Memory B cell (primary cell): ENCODE results near the gene ENPP1.

Experiments used
- ATAC-seq: fragments of 150-1000 bp; cut with Tn5 transposase; 2 replicates; pipeline ENCODE4 v1.10.0; 2021; ENCODE audit warnings: low read depth, mild to moderate bottlenecking, moderate library complexity
- DNase-seq, 2 donors: peaks; one replicate each; pipeline ENCODE4 v3.0.0; 2022; ENCODE audit warnings: low spot score in 2 of 2
- H3K27ac Mint-ChIP-seq: one replicate; pipeline ENCODE4 v1.8.0; 2022; ENCODE audit warnings: mild to moderate bottlenecking, moderate library complexity, mixed read lengths
- H3K27me3 Mint-ChIP-seq: one replicate; pipeline ENCODE4 v1.8.0; 2022; ENCODE audit warnings: mixed read lengths
- H3K36me3 Mint-ChIP-seq: one replicate; pipeline ENCODE4 v1.8.0; 2022; ENCODE audit warnings: mild to moderate bottlenecking, mixed read lengths
- H3K4me1 Mint-ChIP-seq: one replicate; pipeline ENCODE4 v1.8.0; 2022; ENCODE audit warnings: mixed read lengths
- H3K4me3 Mint-ChIP-seq: one replicate; pipeline ENCODE4 v1.8.0; 2022; ENCODE audit warnings: mild to moderate bottlenecking, moderate library complexity, mixed read lengths
- H3K9me3 Mint-ChIP-seq: one replicate; pipeline ENCODE4 v1.8.0; 2022; ENCODE audit warnings: mixed read lengths

The ENPP1 gene

DNA sequence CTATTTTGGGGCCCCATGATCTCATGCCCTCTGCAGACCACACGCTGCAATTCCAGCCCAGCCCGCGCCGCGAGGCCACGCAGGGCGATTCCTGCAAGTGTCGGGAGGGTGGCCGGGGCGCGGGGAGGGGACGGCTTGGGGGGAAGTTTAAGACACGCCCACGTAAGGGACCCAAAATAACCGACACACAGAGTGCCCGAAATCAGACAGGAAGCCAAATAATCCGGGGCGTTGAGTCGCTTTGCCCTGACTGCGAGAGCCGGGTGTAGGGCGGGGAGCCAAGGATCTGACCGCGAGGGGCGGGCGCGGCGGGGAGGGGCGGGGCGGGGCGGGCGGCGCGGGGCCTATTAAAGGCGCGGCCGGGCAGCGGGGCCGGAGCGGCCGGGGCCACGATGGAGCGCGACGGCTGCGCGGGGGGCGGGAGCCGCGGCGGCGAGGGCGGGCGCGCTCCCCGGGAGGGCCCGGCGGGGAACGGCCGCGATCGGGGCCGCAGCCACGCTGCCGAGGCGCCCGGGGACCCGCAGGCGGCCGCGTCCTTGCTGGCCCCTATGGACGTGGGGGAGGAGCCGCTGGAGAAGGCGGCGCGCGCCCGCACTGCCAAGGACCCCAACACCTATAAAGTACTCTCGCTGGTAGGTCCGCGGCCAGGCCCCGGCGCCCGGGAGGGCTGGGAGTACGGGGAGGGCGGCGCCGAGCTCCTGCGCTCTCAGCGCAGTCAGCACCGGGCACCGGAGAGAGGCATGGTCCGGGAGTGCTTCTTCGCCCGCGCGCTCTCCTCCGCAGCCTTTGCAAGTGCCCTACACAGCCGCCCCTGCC, at the start of gene ENPP1:
TSS of gene ENPP1 (plus strand) at position 377 of the 816 bp plus-strand sequence. CDS start at position 393, 16 bp downstream.
- no peak within 1 kb of the TSS for H3K27ac Mint-ChIP-seq
- H3K4me1 Mint-ChIP-seq: peaks cover 13% of the 10 kb centered on the region
- peaks cover 8% of the 10 kb centered on the region for H3K27me3 Mint-ChIP-seq
- ATAC-seq (peak; percentile 74), DNase-seq (peak; percentile 14 to 52)
- no peaks in the 10 kb centered on the region for H3K36me3 Mint-ChIP-seq
- H3K4me3 Mint-ChIP-seq: peak within 1 kb of the TSS; percentile 92
- H3K9me3 Mint-ChIP-seq: no peaks in the 10 kb centered on the region

DNA sequence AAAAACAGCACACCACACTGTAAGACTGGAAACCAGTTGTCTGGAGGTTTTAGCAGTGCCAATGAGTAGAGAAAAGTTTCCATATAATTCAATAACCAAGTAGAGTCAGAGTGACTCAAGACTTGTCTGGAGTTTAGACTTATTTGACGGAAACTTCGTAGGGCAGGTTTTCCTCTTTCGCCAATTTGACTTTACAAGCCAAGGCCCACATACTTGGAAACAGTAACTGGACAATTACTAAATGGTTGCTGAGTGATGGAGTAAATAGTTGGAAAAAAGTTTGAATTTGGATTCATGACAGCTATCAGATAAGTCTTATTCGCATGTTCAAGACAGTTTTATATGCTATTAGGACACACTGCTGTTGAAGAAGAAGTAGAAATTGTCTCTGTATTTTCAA, 48.9 kb upstream of the ENPP1 start:
- Mint-ChIP-seq H3K4me3 (no peak overlapping the region), H3K4me1 (no peaks in the 10 kb centered on the region), H3K36me3 (no peaks in the 10 kb centered on the region), H3K9me3 (no peaks in the 10 kb centered on the region), H3K27me3 (peaks cover 6% of the 10 kb centered on the region), H3K27ac (no peak overlapping the region)
- DNase-seq (no peak), ATAC-seq (no peak)

- H3K4me1 Mint-ChIP-seq: no peaks in the 10 kb centered on the region
- H3K27ac Mint-ChIP-seq: no peak overlapping the region
- DNase-seq (no peak), ATAC-seq (no peak)
- H3K27me3 Mint-ChIP-seq: peaks cover 4% of the 10 kb centered on the region
- no peak overlapping the region for H3K4me3 Mint-ChIP-seq
- no peaks in the 10 kb centered on the region for H3K36me3 Mint-ChIP-seq
- H3K9me3 Mint-ChIP-seq: no peaks in the 10 kb centered on the region
These were observed 46.6 kb upstream of the ENPP1 start for GRCh38 chr6:131761060-131761761.

- DNase-seq (no peak), ATAC-seq (no peak)
- H3K4me3 Mint-ChIP-seq: no peak overlapping the region
- no peaks in the 10 kb centered on the region for H3K9me3 Mint-ChIP-seq
- peaks cover 4% of the 10 kb centered on the region for H3K27me3 Mint-ChIP-seq
- no peaks in the 10 kb centered on the region for H3K36me3 Mint-ChIP-seq
- H3K4me1 Mint-ChIP-seq: no peaks in the 10 kb centered on the region
- no peak overlapping the region for H3K27ac Mint-ChIP-seq
These were observed 46.1 kb upstream of the ENPP1 start for GRCh38 chr6:131761762-131762067.

DNA sequence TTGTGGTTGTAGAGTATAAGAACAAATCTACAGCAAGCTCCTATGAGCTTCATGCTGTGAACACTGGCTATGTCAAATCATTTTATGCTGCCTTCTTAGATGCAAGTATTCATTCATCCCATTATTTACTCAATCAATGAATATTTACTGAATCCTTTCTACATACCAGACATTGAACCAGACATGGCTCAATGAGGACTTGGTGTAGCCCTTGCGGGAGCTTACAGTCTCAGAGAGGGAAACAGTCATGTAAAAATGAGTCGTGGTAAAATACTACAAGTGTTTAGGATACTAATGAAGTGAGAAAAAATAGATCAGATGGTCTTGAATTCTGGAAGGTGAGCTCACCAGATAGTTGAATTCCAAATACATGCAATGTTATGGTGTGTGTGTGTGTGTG, 44.8 kb upstream of the ENPP1 start:
- H3K4me3 Mint-ChIP-seq: no peak overlapping the region
- H3K9me3 Mint-ChIP-seq: no peaks in the 10 kb centered on the region
- peaks cover 7% of the 10 kb centered on the region for H3K27me3 Mint-ChIP-seq
- no peaks in the 10 kb centered on the region for H3K4me1 Mint-ChIP-seq
- no peaks in the 10 kb centered on the region for H3K36me3 Mint-ChIP-seq
- no peak overlapping the region for H3K27ac Mint-ChIP-seq
- DNase-seq (no peak), ATAC-seq (no peak)

DNA sequence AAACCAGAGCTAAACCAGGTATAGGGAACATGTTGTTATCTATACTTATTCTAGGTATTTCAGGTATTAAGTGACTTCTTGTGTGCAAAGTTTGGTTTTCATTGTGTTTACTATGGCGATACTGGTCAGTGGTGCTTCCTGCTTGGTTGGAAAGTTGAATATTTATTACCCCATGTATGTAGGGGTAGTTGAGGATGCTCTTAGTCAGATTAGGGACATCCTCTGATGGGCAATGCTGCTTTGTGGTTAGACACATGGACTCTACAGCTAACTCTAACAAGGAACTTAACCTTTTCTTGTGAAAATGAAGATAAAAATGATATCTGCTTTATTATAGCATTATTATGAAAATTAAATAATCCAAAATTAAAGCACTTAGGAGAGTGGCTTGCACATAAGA, 44.1 kb upstream of the ENPP1 start:
- H3K4me3 Mint-ChIP-seq: no peak overlapping the region
- ATAC-seq: no peak
- no peaks in the 10 kb centered on the region for H3K36me3 Mint-ChIP-seq
- DNase-seq: no peak
- no peak overlapping the region for H3K27ac Mint-ChIP-seq
- no peaks in the 10 kb centered on the region for H3K4me1 Mint-ChIP-seq
- H3K9me3 Mint-ChIP-seq: no peaks in the 10 kb centered on the region
- peaks cover 9% of the 10 kb centered on the region for H3K27me3 Mint-ChIP-seq

DNA sequence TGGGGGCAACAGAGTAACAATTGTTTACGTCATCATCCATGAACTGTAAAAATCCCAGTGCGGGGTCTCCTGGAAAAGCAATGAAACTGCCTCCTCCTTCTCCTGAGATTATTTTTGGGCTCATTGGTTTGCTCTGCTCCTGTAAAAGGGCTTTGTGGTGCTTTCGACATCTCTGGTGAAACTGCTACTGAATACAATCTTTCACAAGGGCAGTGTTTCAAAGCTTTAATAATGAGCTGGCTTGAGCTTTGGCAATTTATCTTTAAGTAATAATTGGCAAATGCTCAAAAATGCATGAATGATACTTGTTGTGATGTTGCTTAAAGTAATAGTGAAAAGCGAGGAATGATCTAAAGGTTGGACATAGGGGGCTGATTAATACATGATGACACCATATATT, 43.5 kb upstream of the ENPP1 start:
- H3K36me3 Mint-ChIP-seq: no peaks in the 10 kb centered on the region
- DNase-seq (no peak), ATAC-seq (no peak)
- no peaks in the 10 kb centered on the region for H3K4me1 Mint-ChIP-seq
- H3K4me3 Mint-ChIP-seq: no peak overlapping the region
- H3K27me3 Mint-ChIP-seq: peaks cover 9% of the 10 kb centered on the region
- no peak overlapping the region for H3K27ac Mint-ChIP-seq
- H3K9me3 Mint-ChIP-seq: no peaks in the 10 kb centered on the region

DNA sequence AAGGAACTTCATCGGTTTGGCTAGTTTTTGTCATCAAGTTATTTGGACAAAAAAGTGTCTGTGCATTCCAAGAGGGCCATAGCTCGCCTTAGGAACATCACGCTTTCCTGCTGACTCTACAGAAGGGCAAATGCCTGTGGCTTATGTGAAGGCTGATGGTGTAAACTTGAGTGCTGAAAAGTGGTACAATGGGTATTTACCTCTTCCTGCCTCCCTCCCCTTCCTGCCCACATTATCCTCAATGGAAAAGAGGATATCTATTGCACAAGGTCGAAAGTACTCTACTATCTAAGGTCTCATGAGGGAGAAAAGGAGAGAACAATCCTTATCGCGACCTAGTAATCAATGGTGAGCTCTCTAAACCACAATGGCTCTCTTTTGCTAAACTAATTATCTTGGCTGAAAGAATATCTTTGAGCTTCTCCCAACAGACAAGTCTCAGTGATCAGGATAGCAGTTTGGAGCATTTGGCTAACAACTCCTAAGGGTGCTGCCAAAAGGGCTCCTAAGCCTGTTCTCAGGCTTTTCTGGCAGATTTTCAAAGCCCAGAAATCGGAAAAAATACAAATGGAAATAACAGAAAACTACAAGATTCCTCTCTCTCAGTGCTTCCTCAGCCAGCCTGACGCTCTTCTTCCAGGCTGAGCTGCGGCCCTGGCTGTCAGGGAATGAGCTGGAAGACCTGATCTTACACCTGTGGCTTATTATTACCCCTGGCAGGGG, 42.6 kb upstream of the ENPP1 start:
- H3K4me1 Mint-ChIP-seq: no peaks in the 10 kb centered on the region
- peaks cover 9% of the 10 kb centered on the region for H3K27me3 Mint-ChIP-seq
- ATAC-seq (no peak), DNase-seq (no peak)
- no peaks in the 10 kb centered on the region for H3K36me3 Mint-ChIP-seq
- H3K4me3 Mint-ChIP-seq: no peak overlapping the region
- no peaks in the 10 kb centered on the region for H3K9me3 Mint-ChIP-seq
- H3K27ac Mint-ChIP-seq: no peak overlapping the region

DNA sequence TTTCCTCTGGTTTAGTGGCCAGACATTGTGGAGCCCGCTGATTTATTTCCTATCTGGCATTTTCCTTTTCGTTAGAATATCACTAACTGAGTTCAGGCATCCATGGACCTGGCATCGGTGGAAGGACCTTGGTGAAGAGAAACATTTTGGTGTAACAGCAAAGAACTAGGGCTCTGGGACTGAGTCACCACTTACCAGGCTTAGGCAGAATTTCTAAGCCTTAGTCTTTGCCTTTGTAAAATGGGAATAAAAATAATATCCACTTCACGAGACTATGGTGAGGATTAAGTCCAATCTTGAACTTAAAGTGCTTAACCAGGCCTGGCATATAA, 42.0 kb upstream of the ENPP1 start:
- H3K36me3 Mint-ChIP-seq: no peaks in the 10 kb centered on the region
- H3K9me3 Mint-ChIP-seq: no peaks in the 10 kb centered on the region
- H3K4me1 Mint-ChIP-seq: no peaks in the 10 kb centered on the region
- H3K4me3 Mint-ChIP-seq: no peak overlapping the region
- ATAC-seq: no peak
- no peak for DNase-seq
- H3K27ac Mint-ChIP-seq: no peak overlapping the region
- peaks cover 12% of the 10 kb centered on the region for H3K27me3 Mint-ChIP-seq

DNA sequence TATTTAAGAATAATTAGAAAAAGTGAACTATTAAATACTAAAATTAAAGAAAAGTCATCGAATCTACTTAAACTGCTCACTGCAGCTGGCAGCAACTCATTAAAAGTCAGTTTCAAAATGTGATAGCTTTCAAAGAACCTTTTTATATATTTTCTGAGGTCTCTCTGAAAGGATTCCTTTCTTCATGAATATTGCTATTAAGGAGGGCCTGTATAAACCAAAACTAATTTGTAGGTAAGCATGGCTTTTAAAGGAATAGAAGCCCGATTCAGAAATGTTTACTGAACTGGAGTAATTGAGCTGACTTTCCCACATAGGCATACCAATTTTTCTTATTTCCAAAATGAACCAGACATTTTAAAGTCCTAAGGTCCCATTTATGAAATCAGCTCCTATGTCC, 41.2 kb upstream of the ENPP1 start:
- Mint-ChIP-seq H3K4me3 (no peak overlapping the region), H3K36me3 (no peaks in the 10 kb centered on the region), H3K9me3 (no peaks in the 10 kb centered on the region), H3K27ac (no peak overlapping the region), H3K4me1 (no peaks in the 10 kb centered on the region), H3K27me3 (peaks cover 15% of the 10 kb centered on the region)
- no peak for ATAC-seq
- DNase-seq: no peak

- H3K4me1 Mint-ChIP-seq: no peaks in the 10 kb centered on the region
These were observed 38.9 kb upstream of the ENPP1 start for GRCh38 chr6:131768964-131769363.

GRCh38 chr6:131769385-131770141, 38.3 kb upstream of the ENPP1 start:
- Mint-ChIP-seq H3K4me1 (no peaks in the 10 kb centered on the region), H3K9me3 (no peaks in the 10 kb centered on the region), H3K27ac (no peak overlapping the region), H3K4me3 (no peak overlapping the region), H3K36me3 (no peaks in the 10 kb centered on the region), H3K27me3 (peaks cover 11% of the 10 kb centered on the region)
- ATAC-seq: no peak
- no peak for DNase-seq

More at GRCh38 chr6:131768964-131769363, 38.9 kb upstream of the ENPP1 start:
- ATAC-seq (no peak), DNase-seq (no peak)
- Mint-ChIP-seq H3K4me3 (no peak overlapping the region), H3K27ac (no peak overlapping the region), H3K27me3 (peaks cover 11% of the 10 kb centered on the region), H3K36me3 (no peaks in the 10 kb centered on the region), H3K9me3 (no peaks in the 10 kb centered on the region)

DNA sequence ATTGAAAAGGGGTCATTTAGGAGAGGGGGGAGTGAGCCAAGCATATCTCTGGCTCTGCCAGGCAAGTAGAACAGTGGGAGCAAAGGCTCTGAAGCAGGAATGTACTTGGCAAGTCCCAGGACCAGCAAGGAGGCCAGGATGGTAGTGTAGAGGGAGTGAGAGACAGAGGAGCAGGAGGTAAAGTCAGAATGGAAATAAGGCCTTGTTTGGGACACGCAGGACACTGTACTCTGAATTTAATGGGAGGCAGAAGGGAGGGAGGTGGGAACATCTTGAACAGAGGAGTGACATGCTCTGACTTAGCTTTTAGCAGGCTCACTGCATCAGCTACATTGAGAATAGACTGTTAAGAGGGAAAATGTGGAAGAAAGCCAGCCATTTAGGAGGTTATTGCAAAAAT, 37.0 kb upstream of the ENPP1 start:
- Mint-ChIP-seq H3K4me1 (no peaks in the 10 kb centered on the region), H3K27me3 (peaks cover 11% of the 10 kb centered on the region), H3K4me3 (no peak overlapping the region), H3K27ac (no peak overlapping the region), H3K9me3 (no peaks in the 10 kb centered on the region), H3K36me3 (no peaks in the 10 kb centered on the region)
- ATAC-seq: no peak
- DNase-seq: no peak
